SK-N-MC (cell line): Measurements from ENCODE around the gene BCAS2.

ENCODE experiments used
- DNase-seq: peaks from one replicate; pipeline ENCODE4 v3.0.0-alpha.2; 2011; ENCODE audit warnings: low read depth, low spot score
- H3K27ac ChIP-seq: fragments of 200-600 bp; sonication (generic); 2 replicates; pipeline ENCODE4 v1.5.1; 2016; ENCODE audit warnings: mixed run types
- H3K36me3 ChIP-seq: fragments of 200-600 bp; sonication (generic); 2 replicates; pipeline ENCODE4 v1.6.1; 2017; ENCODE audit warnings: antibody characterized with exemption, low read length, mixed read lengths; ENCODE audit not compliant: insufficient read depth
- H3K4me3 ChIP-seq: fragments of 200-600 bp; sonication (generic); 2 replicates; pipeline ENCODE4 v1.5.1; 2016
- H3K9ac ChIP-seq: fragments of 200-600 bp; sonication (generic); 2 replicates; pipeline ENCODE4 v1.8.0; 2017; ENCODE audit warnings: mixed run types, mixed read lengths; ENCODE audit not compliant: insufficient read length
- H3K9me3 ChIP-seq: fragments of 200-600 bp; sonication (generic); 2 replicates; pipeline ENCODE4 v1.6.1; 2017; ENCODE audit warnings: low read depth, mild to moderate bottlenecking, antibody characterized with exemption, low read length, moderate library complexity, mixed read lengths
- EZH2 ChIP-seq: fragments of 200-600 bp; sonication (generic); IDR thresholded peaks from one replicate; pipeline ENCODE4 v1.6.1; 2017; ENCODE audit warnings: antibody characterized with exemption
- FOXP2 ChIP-seq: optimal IDR thresholded peaks from 2 replicates; pipeline ENCODE3; 2011; ENCODE audit warnings: mild to moderate bottlenecking, moderate library complexity; ENCODE audit not compliant: insufficient read depth; ENCODE audit errors: extremely low read length, control extremely low read depth
- POLR2AphosphoS5 ChIP-seq: IDR thresholded peaks from 2 replicates; pipeline ENCODE4 v1.6.1; 2012; ENCODE audit warnings: mild to moderate bottlenecking, low read depth, low read length, borderline replicate concordance

The BCAS2 gene

GRCh38 chr1:114530224-114530623 is 51.2 kb downstream of the BCAS2 start:
- no peaks in the 10 kb centered on the region for H3K36me3 ChIP-seq
- H3K27ac ChIP-seq = no peak overlapping the region
- TF ChIP-seq EZH2 (no peak), FOXP2 (no peak), POLR2AphosphoS5 (no peak)
- H3K9ac ChIP-seq = no peak overlapping the region
- no peaks in the 10 kb centered on the region for H3K9me3 ChIP-seq
- DNase-seq = no peak
- no peak overlapping the region for H3K4me3 ChIP-seq

- Histone ChIP-seq H3K27ac (no peak overlapping the region), H3K9me3 (no peaks in the 10 kb centered on the region), H3K36me3 (no peaks in the 10 kb centered on the region), H3K9ac (no peak overlapping the region), H3K4me3 (no peak overlapping the region)
- DNase-seq = no peak
- no peak for TF ChIP-seq EZH2
- no peak for TF ChIP-seq POLR2AphosphoS5
- TF ChIP-seq FOXP2 = no peak
These were observed 56.5 kb downstream of the BCAS2 start for GRCh38 chr1:114524944-114525343.

- Histone ChIP-seq H3K4me3 (no peak overlapping the region), H3K27ac (no peak overlapping the region), H3K9ac (no peak overlapping the region), H3K36me3 (no peaks in the 10 kb centered on the region), H3K9me3 (no peaks in the 10 kb centered on the region)
- no peak for DNase-seq
- TF ChIP-seq FOXP2 = no peak
These were observed 59.2 kb downstream of the BCAS2 start for GRCh38 chr1:114522264-114522575.

GRCh38 chr1:114521396-114522263 is 59.8 kb downstream of the BCAS2 start:
- DNase-seq = no peak
- no peaks in the 10 kb centered on the region for H3K36me3 ChIP-seq
- H3K27ac ChIP-seq = no peak overlapping the region
- TF ChIP-seq POLR2AphosphoS5 (no peak), EZH2 (no peak), FOXP2 (no peak)
- H3K9me3 ChIP-seq = no peaks in the 10 kb centered on the region
- H3K4me3 ChIP-seq = no peak overlapping the region
- H3K9ac ChIP-seq = no peak overlapping the region
